ENCODE results near the gene SLC32A1.

SLC32A1 gene

GRCh38 chr20:38723848-38724625 lies at the start of gene SLC32A1:
SLC32A1 (plus strand) TSS chr20:38724486; CDS start chr20:38724725, 239 bp downstream.
- H3K4me3 ChIP-seq (ENCODE audit: low read length) = no peak within 1 kb of the TSS
- no peak for TF ChIP-seq CTCF (IDR thresholded peaks at IDR 0.05; ENCODE audit: insufficient read depth, low read depth, low read length, missing control alignments)
- no peak for DNase-seq (ENCODE audit: low read depth)

- no peak for TF ChIP-seq CTCF (IDR thresholded peaks at IDR 0.05; ENCODE audit: insufficient read depth, low read depth, low read length, missing control alignments)
- no peak overlapping the region for H3K4me3 ChIP-seq (ENCODE audit: low read length)
- no peak for DNase-seq (ENCODE audit: low read depth)
Measured at GRCh38 chr20:38674765-38675133, 49.5 kb upstream of the SLC32A1 start.

GRCh38 chr20:38676576-38676975 lies 47.7 kb upstream of the SLC32A1 start:
- no peak for TF ChIP-seq CTCF (IDR thresholded peaks at IDR 0.05; ENCODE audit: insufficient read depth, low read depth, low read length, missing control alignments)
- no peak for DNase-seq (ENCODE audit: low read depth)

GRCh38 chr20:38680500-38681306 lies 43.6 kb upstream of the SLC32A1 start:
- DNase-seq (ENCODE audit: low read depth) = peak; percentile 55
- no peak for TF ChIP-seq CTCF (IDR thresholded peaks at IDR 0.05; ENCODE audit: insufficient read depth, low read depth, low read length, missing control alignments)
- H3K4me3 ChIP-seq (ENCODE audit: low read length) = no peak overlapping the region

More at GRCh38 chr20:38676576-38676975, 47.7 kb upstream of the SLC32A1 start:
- no peak overlapping the region for H3K4me3 ChIP-seq (ENCODE audit: low read length)

- DNase-seq (ENCODE audit: low read depth) = no peak
- TF ChIP-seq CTCF (IDR thresholded peaks at IDR 0.05; ENCODE audit: insufficient read depth, low read depth, low read length, missing control alignments) = no peak
- no peak overlapping the region for H3K4me3 ChIP-seq (ENCODE audit: low read length)
Measured at GRCh38 chr20:38685271-38685670, 39.0 kb upstream of the SLC32A1 start.

- no peak for TF ChIP-seq CTCF (IDR thresholded peaks at IDR 0.05; ENCODE audit: insufficient read depth, low read depth, low read length, missing control alignments)
- H3K4me3 ChIP-seq (ENCODE audit: low read length) = no peak overlapping the region
- DNase-seq (ENCODE audit: low read depth) = peak; percentile 59
Measured at GRCh38 chr20:38685853-38686473, 38.3 kb upstream of the SLC32A1 start.
